HepG2 (cell line): ENCODE measurements around the gene SYNGAP1.

Source experiments
- ATF5 ChIP-seq: sonication (generic); formaldehyde crosslinking; IDR thresholded peaks from 2 replicates; pipeline ENCODE4 v1.4.0; 2020; ENCODE audit warnings: mild to moderate bottlenecking, low read depth, missing genetic modification reagents
- ELF4 ChIP-seq: sonication (generic); formaldehyde crosslinking; IDR thresholded peaks from 2 replicates; pipeline ENCODE4 v1.5.0; 2020; ENCODE audit warnings: missing genetic modification reagents, mild to moderate bottlenecking, moderate library complexity, borderline replicate concordance
- HNRNPH1 ChIP-seq: fragments of 200-400 bp; formaldehyde crosslinking; optimal IDR thresholded peaks from 2 replicates; pipeline ENCODE3; 2017; ENCODE audit warnings: mild to moderate bottlenecking, low read depth, low read length
- MNT ChIP-seq: fragments of 450-650 bp; IDR thresholded peaks from 2 replicates; pipeline ENCODE4 v1.6.1; 2016
- PTBP1 ChIP-seq: fragments of 200-400 bp; formaldehyde crosslinking; IDR thresholded peaks from 2 replicates; pipeline ENCODE4 v1.6.1; 2018; ENCODE audit warnings: low read length, low read depth; ENCODE audit not compliant: poor library complexity, severe bottlenecking
- TSC22D2 ChIP-seq: sonication (generic); formaldehyde crosslinking; IDR thresholded peaks from 2 replicates; pipeline ENCODE4 v1.5.1; 2020; ENCODE audit warnings: missing genetic modification reagents, mild to moderate bottlenecking, borderline replicate concordance
- ZNF740 ChIP-seq: sonication (generic); formaldehyde crosslinking; IDR thresholded peaks from 2 replicates; pipeline ENCODE4 v1.4.0; 2020; ENCODE audit warnings: missing genetic modification reagents

GRCh38 chr6:33417903-33418689 is 1.8 kb upstream of the SYNGAP1 start, which contains the start of gene CUTA:
- peak; percentile 23; the same call in 1 of the 2 replicates for TF ChIP-seq ZNF740 (CRISPR knock-in tag)
- TF ChIP-seq TSC22D2 (CRISPR knock-in tag): no peak; the same call in 1 of the 2 replicates
- TF ChIP-seq HNRNPH1: no peak
- TF ChIP-seq PTBP1: peak; percentile 7
- TF ChIP-seq MNT: peak; percentile 98
- TF ChIP-seq ATF5 (CRISPR knock-in tag): peak; percentile 72; the same call in 1 of the 2 replicates
- TF ChIP-seq ELF4 (CRISPR knock-in tag): peak; percentile 96
